Activated CD4-positive, alpha-beta T cell treated with anti-CD3 and anti-CD28 coated beads for 24 hours (primary cell): ENCODE results near the gene CCNYL1.
"Not testable (repeated sequence)": the region's sequence is repeated elsewhere in the genome, so short reads cannot be mapped to it uniquely, and the experiment has no call there.

ENCODE experiments used
- DNase-seq, 2 donors: peaks; one replicate each; pipeline ENCODE4 v3.0.0-alpha.2; 2020; ENCODE audit warnings: low read depth in 2 of 2

CCNYL1 gene

GRCh38 chr2:207710814-207711740, at the start of gene CCNYL1:
TSS of gene CCNYL1 (plus strand) at chr2:207711640. CDS start at chr2:207711897, 257 bp downstream.
- DNase-seq = peak; percentile 92 to 94

GRCh38 chr2:207662203-207662602, 49.2 kb upstream of the CCNYL1 start:
- DNase-seq = no peak

- no peak for DNase-seq
Measured at GRCh38 chr2:207663870-207664545, 47.4 kb upstream of the CCNYL1 start.

GRCh38 chr2:207670887-207671286, 40.6 kb upstream of the CCNYL1 start:
- DNase-seq = no peak

- no peak for DNase-seq
Measured at GRCh38 chr2:207673431-207673830, 38.0 kb upstream of the CCNYL1 start.

- DNase-seq = no peak
Measured at GRCh38 chr2:207674266-207674774, 37.1 kb upstream of the CCNYL1 start.

GRCh38 chr2:207674826-207675225, 36.6 kb upstream of the CCNYL1 start:
- DNase-seq = no peak

GRCh38 chr2:207676827-207677354, 34.5 kb upstream of the CCNYL1 start:
- no peak for DNase-seq

- no peak for DNase-seq
Measured at GRCh38 chr2:207681431-207681830, 30.0 kb upstream of the CCNYL1 start.

- DNase-seq = no peak
Measured at GRCh38 chr2:207682557-207682956, 28.9 kb upstream of the CCNYL1 start.

- DNase-seq = no peak
Measured at GRCh38 chr2:207683438-207683837, 28.0 kb upstream of the CCNYL1 start.

- DNase-seq = no peak
Measured at GRCh38 chr2:207683879-207684627, 27.4 kb upstream of the CCNYL1 start.

GRCh38 chr2:207686812-207687211, 24.6 kb upstream of the CCNYL1 start:
- no peak for DNase-seq

GRCh38 chr2:207688597-207688996, 22.8 kb upstream of the CCNYL1 start:
- DNase-seq = no peak

- not testable (repeated sequence) for DNase-seq
Measured at GRCh38 chr2:207690845-207691461, 20.5 kb upstream of the CCNYL1 start.

- DNase-seq = peak in 1 of 2 donors; percentile 23
Measured at GRCh38 chr2:207692206-207693065, 19.0 kb upstream of the CCNYL1 start.

- no peak for DNase-seq
Measured at GRCh38 chr2:207693641-207694249, 17.7 kb upstream of the CCNYL1 start.

- DNase-seq = no peak
Measured at GRCh38 chr2:207694811-207695281, 16.6 kb upstream of the CCNYL1 start.

GRCh38 chr2:207695293-207695692, 16.1 kb upstream of the CCNYL1 start:
- no peak for DNase-seq

- not testable (repeated sequence) for DNase-seq
Measured at GRCh38 chr2:207696911-207697310, 14.5 kb upstream of the CCNYL1 start.
